Measurements from ENCODE around the gene PAGE2. TPM values are rescaled to one million over a fixed set of nuclear protein-coding genes. Genes with fewer than 3 reads are reported as not detected.
"Not testable (repeated sequence)": the region's sequence is repeated elsewhere in the genome, so short reads cannot be mapped to it uniquely, and the experiment has no call there.

PAGE2 gene
- total and polyA plus RNA-seq, 2 experiments from 2014 or later, result not detected

DNA sequence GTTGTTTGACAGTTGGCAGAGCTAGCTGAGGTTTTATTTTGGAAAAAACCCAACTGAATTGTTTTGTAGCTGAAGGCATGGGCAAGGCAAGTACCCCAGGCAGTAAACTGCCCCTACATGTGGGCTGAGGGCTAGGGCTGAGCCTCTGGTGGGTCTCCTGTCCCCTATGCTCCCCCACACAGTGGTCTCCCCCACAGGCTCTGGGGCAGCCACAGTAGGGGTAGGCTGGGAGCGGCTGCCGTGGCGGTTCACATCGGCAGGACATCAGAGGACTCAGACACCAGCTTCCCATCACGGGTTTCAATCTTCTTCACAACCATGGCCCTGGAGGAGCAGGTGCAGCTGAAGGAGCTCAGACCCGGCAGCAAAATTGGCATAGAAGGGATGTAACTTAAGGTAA lies 47.3 kb upstream of the PAGE2 start (continued):
- TF ChIP-seq ZNF462 (CRISPR knock-in tag; IDR thresholded peaks at IDR 0.05), result no peak
- no peak for TF ChIP-seq EZH2 (IDR thresholded peaks at IDR 0.05; ENCODE audit: low read depth, unreplicated experiment)
- no peak for TF ChIP-seq POLR2AphosphoS5 (IDR thresholded peaks at IDR 0.05; ENCODE audit: low read depth)
- TF ChIP-seq ZNF331 (CRISPR knock-in tag; IDR thresholded peaks at IDR 0.05; ENCODE audit: low read depth), result no peak
- TF ChIP-seq STAT1 (IDR thresholded peaks at IDR 0.05; ENCODE audit: unreplicated experiment), result no peak
- no peak for TF ChIP-seq ZNF114 (CRISPR knock-in tag; IDR thresholded peaks at IDR 0.05)
- TF ChIP-seq EZH2phosphoT487 (IDR thresholded peaks at IDR 0.05; ENCODE audit: unreplicated experiment), result no peak
- TF ChIP-seq CREB1 (CRISPR knock-in tag; IDR thresholded peaks at IDR 0.05; ENCODE audit: low read depth), result no peak

DNA sequence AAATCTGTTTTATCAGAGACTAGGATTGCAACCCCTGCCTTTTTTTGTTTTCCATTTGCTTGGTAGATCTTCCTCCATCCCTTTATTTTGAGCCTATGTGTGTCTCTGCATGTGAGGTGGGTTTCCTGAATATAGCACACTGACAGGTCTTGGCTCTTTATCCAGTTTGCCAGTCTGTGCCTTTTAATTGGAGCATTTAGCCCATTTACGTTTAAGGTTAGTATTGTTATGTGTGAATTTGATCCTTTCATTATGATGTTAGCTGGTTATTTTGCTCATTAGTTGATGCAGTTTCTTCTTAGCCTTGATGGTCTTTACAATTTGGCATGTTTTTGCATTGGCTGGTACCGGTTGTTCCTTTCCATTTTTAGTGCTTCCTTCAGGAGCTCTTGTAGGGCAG lies 38.2 kb upstream of the PAGE2 start:
- H3F3A ChIP-seq (replicated peaks; ENCODE audit: low read depth); H3K27ac ChIP-seq (ENCODE audit: low read depth); H3K4me2 ChIP-seq; H3K4me3 Mint-ChIP-seq; H2AFZ ChIP-seq; H3K4me1 Mint-ChIP-seq; H3K36me3 Mint-ChIP-seq (ENCODE audit: low read depth); H3K27me3 ChIP-seq (ENCODE audit: insufficient read depth); H3K27me3 Mint-ChIP-seq (ENCODE audit: insufficient read depth, low read depth, poor library complexity); DNase-seq (ENCODE audit: low spot score); H3K4me3 ChIP-seq; H4K20me1 ChIP-seq (replicated peaks; ENCODE audit: insufficient read depth); H3K9me2 ChIP-seq (ENCODE audit: insufficient read depth); H3K27ac Mint-ChIP-seq; H3K4me1 ChIP-seq (ENCODE audit: insufficient read depth); ATAC-seq; H3K36me3 ChIP-seq (ENCODE audit: insufficient read depth); H3K79me2 ChIP-seq (replicated peaks; ENCODE audit: insufficient read depth): not testable (repeated sequence)
- H3K9me3 Mint-ChIP-seq, result peaks cover 29% of the 10 kb centered on the region
